Measurements from ENCODE around the gene SPATS1. TPM values are rescaled to one million over a fixed set of nuclear protein-coding genes. Genes with fewer than 3 reads are reported as not detected.
A peak's percentile ranks its signal among the peaks of the same experiment; 100 is the strongest.

The SPATS1 gene
- total RNA-seq, 1 donor from 2014 or later: not detected

DNA sequence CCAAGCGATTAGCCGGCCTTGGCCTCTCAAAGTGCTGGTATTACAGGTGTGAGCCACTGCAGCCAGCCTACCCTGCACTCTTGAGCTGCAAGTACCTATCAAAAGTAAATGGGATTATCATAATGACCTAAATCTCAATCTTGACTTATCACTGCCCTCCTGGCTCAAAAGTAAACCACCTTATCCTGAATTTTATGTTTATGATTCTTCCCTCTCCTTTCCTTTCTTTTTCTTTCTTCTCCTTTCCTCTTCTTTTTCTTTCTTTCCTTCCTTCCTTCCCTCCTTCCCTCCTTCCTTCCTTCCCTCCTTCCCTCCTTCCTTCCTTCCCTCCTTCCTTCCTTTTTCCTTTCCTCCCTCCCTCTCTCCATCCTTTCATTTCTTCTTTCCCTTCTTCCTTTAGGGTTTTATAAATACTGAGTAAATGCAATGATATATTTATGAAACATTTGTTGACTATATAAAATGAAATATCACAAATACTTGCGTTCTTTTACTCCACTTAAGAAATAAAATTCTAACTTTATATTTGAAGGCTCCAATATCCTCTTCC is 21.0 kb downstream of the SPATS1 start:
- no peak overlapping the region for H3K27ac Mint-ChIP-seq
- peaks cover 6% of the 10 kb centered on the region for H3K4me1 Mint-ChIP-seq (ENCODE audit: low read depth)
- H3K27me3 Mint-ChIP-seq (ENCODE audit: insufficient read depth): peaks cover 8% of the 10 kb centered on the region
- no peaks in the 10 kb centered on the region for H3K9me3 Mint-ChIP-seq
- no peak overlapping the region for H3K4me3 Mint-ChIP-seq
- no peaks in the 10 kb centered on the region for H3K36me3 Mint-ChIP-seq (ENCODE audit: low read depth)
- no peak for DNase-seq (ENCODE audit: low spot score)
- intact Hi-C loops (cut with micrococcal nuclease): no loop called here

DNA sequence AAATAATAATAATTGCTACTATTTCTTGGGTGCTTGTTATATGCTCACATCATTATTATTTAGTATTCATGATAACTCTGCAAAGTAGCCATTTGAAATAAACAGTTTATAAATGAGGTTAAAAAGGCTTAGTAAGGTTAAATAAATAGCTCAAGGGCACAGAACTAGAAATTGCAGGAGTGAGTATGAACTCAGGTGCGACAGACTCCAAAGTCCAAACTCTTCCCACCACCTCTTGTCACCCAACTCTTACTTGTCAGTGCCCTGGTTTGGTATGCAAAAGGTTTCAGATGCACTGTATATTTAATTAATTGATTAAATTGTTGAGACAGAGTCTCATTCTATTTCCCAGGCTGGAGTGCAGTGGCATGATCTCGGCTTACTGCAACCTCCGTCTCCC is 24.3 kb downstream of the SPATS1 start:
- Mint-ChIP-seq H3K27me3 (ENCODE audit: insufficient read depth) (peaks cover 6% of the 10 kb centered on the region), H3K4me3 (no peak overlapping the region), H3K9me3 (no peaks in the 10 kb centered on the region), H3K27ac (no peak overlapping the region), H3K36me3 (ENCODE audit: low read depth) (no peaks in the 10 kb centered on the region), H3K4me1 (ENCODE audit: low read depth) (peaks cover 6% of the 10 kb centered on the region)
- intact Hi-C loops (cut with micrococcal nuclease): no loop called here
- DNase-seq (ENCODE audit: low spot score): no peak

DNA sequence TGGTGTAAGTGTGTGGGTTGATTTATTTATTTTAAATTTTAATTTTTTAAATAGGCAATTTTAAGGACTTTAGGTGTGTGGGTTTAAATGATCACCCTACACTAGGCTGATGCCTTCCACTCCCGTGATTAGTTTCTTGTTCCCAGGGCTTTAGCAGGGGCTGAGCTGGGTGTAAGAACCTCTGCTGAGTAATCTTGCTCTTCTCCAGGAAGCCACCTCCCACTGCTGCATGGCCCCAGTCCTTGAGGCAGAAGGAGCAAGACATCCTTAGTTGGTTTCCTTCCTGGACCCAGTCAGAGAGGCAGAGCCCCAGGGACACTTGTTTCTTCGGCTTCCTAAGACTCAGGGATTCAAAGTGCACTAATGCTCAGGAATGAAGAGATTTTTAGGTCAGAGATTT is 25.2 kb downstream of the SPATS1 start:
- H3K4me3 Mint-ChIP-seq: no peak overlapping the region
- H3K4me1 Mint-ChIP-seq (ENCODE audit: low read depth): peaks cover 6% of the 10 kb centered on the region
- DNase-seq (ENCODE audit: low spot score): no peak
- intact Hi-C loops (cut with micrococcal nuclease): no loop called here
- H3K27me3 Mint-ChIP-seq (ENCODE audit: insufficient read depth): peaks cover 6% of the 10 kb centered on the region
- no peaks in the 10 kb centered on the region for H3K9me3 Mint-ChIP-seq
- H3K36me3 Mint-ChIP-seq (ENCODE audit: low read depth): no peaks in the 10 kb centered on the region
- no peak overlapping the region for H3K27ac Mint-ChIP-seq

DNA sequence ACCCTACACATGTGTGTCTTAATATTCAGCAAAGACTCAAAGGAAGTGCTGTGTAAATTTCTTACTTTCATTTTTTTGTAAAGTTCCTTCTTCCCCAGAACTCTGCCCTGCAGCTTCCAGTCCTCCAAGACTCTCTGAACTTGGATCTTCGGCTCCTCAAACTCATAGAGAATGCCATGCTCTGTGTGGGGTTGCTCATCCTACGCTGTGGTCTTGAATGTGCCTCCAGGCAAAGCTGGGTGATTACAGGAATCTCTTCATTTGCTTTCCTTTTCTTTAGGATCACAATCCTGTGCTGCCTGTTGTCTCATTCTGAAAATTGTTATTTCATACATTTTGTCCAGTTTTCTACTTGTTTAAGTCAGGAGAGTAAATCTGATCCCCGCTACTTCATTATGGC is 30.6 kb downstream of the SPATS1 start:
- H3K27ac Mint-ChIP-seq: no peak overlapping the region
- intact Hi-C loops (cut with micrococcal nuclease): no loop called here
- H3K4me1 Mint-ChIP-seq (ENCODE audit: low read depth): peaks cover under 1% of the 10 kb centered on the region
- H3K27me3 Mint-ChIP-seq (ENCODE audit: insufficient read depth): peaks cover 11% of the 10 kb centered on the region
- H3K9me3 Mint-ChIP-seq: no peaks in the 10 kb centered on the region
- H3K4me3 Mint-ChIP-seq: no peak overlapping the region
- DNase-seq (ENCODE audit: low spot score): no peak
- no peaks in the 10 kb centered on the region for H3K36me3 Mint-ChIP-seq (ENCODE audit: low read depth)

DNA sequence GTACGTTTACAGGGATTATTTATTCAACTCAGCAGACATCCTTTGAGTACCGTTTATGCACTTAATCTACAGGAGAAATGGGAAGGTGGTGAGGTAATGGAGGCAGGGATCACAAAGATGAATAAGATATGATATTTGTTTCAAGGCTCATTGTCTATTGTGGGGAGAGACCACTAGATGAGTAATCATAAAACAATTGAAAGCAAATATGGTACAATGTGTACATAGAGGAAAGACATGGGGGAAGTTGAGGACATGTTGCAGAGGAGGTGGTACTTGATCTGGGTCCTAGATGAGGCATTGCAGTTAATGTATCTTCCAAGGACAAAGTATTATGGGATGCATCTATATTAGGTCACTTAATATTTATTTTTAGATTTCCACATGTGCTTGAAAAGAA is 31.3 kb downstream of the SPATS1 start:
- Mint-ChIP-seq H3K4me3 (no peak overlapping the region), H3K27ac (no peak overlapping the region), H3K4me1 (ENCODE audit: low read depth) (no peaks in the 10 kb centered on the region), H3K9me3 (no peaks in the 10 kb centered on the region), H3K36me3 (ENCODE audit: low read depth) (no peaks in the 10 kb centered on the region), H3K27me3 (ENCODE audit: insufficient read depth) (peaks cover 11% of the 10 kb centered on the region)
- intact Hi-C loops (cut with micrococcal nuclease): no loop called here
- no peak for DNase-seq (ENCODE audit: low spot score)

DNA sequence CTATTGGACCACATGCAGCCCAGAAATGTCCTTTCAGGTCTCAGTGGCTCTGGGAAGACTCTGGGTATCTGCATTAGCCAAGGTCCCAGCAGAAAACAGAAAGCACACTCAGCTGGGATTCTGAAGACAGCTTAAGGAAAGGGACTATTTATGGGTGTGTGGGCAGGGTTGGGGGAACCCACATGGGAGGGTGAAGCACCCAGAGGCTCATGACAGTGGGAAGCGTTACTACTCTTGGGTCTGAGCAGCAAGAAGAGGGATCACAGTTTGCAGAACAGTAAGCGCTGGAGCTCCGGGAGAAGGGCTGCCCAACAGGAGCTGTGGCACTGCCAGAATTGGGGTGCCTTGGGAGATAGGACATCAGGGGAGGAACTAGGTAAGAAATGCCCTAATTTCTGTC is 32.6 kb downstream of the SPATS1 start:
- DNase-seq (ENCODE audit: low spot score): no peak
- Mint-ChIP-seq H3K36me3 (ENCODE audit: low read depth) (no peaks in the 10 kb centered on the region), H3K4me1 (ENCODE audit: low read depth) (no peaks in the 10 kb centered on the region), H3K27me3 (ENCODE audit: insufficient read depth) (peaks cover 11% of the 10 kb centered on the region), H3K27ac (no peak overlapping the region), H3K9me3 (no peaks in the 10 kb centered on the region), H3K4me3 (no peak overlapping the region)
- intact Hi-C loops (cut with micrococcal nuclease): no loop called here

DNA sequence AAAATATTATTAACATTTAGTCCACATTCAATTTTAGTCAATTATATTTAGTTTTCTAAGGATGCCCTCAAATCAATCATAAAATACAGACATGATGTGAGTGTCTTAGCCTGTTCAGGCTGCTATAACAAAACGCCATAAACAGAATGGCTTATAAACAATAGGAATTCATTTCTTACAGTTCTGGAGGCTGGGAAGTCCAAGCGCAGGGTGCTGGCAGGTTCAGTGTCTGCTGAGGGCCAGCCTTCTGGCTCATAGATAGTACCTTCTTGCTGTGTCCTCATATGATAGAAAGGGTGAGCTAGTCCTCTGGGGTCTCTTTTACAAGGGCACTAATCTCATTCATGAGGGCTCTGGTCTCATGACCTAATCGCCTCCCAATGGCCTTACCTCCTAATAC is 35.0 kb downstream of the SPATS1 start:
- H3K36me3 Mint-ChIP-seq (ENCODE audit: low read depth): no peaks in the 10 kb centered on the region
- intact Hi-C loops (cut with micrococcal nuclease): no loop called here
- no peak overlapping the region for H3K27ac Mint-ChIP-seq
- peaks cover 20% of the 10 kb centered on the region for H3K27me3 Mint-ChIP-seq (ENCODE audit: insufficient read depth)
- no peak overlapping the region for H3K4me3 Mint-ChIP-seq
- H3K9me3 Mint-ChIP-seq: no peaks in the 10 kb centered on the region
- no peak for DNase-seq (ENCODE audit: low spot score)
- H3K4me1 Mint-ChIP-seq (ENCODE audit: low read depth): no peaks in the 10 kb centered on the region

DNA sequence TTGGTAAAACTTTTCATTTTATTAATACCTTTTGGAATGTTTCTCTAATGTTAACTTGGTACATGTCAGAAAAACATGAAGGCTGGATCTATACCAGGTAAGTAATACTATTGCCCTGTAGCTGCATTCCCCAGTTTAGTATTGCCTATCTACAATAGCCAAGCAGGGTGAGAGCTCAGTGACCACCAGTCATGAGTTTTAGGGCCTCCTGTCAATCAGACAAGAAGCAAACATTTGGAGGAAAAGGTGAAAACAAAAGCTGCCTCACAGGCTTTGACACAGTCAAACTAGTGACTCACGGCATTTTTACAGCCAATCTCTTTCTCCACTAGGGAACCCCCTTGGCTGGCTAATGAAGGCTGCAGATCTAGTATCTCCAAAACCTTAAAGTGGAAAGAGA is 35.5 kb downstream of the SPATS1 start:
- Mint-ChIP-seq H3K27ac (no peak overlapping the region), H3K36me3 (ENCODE audit: low read depth) (no peaks in the 10 kb centered on the region), H3K4me3 (no peak overlapping the region), H3K27me3 (ENCODE audit: insufficient read depth) (peaks cover 21% of the 10 kb centered on the region), H3K9me3 (no peaks in the 10 kb centered on the region), H3K4me1 (ENCODE audit: low read depth) (no peaks in the 10 kb centered on the region)
- intact Hi-C loops (cut with micrococcal nuclease): no loop called here
- DNase-seq (ENCODE audit: low spot score): no peak

DNA sequence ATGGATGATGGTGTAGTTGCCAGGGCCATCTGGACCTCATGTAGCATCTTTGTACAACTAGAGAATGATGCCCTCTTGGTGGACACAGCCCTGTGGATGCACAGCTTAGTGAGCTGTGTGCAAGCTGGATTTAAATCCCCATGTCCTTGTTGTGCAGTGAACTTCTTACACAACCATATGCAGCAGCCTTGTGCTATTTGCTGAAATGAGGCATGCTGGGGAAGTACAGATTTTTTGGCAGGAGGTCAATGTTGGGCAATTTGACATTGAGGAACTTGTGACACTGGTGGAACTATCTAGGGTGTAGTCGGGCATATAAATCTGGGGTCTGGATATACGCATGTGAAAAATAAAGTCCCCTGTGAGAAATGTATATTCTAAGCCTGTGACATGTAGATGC is 39.3 kb downstream of the SPATS1 start:
- no peak overlapping the region for H3K4me3 Mint-ChIP-seq
- intact Hi-C loops (cut with micrococcal nuclease): no loop called here
- DNase-seq (ENCODE audit: low spot score): no peak
- H3K9me3 Mint-ChIP-seq: no peaks in the 10 kb centered on the region
- peaks cover 15% of the 10 kb centered on the region for H3K27me3 Mint-ChIP-seq (ENCODE audit: insufficient read depth)
- H3K36me3 Mint-ChIP-seq (ENCODE audit: low read depth): no peaks in the 10 kb centered on the region
- H3K4me1 Mint-ChIP-seq (ENCODE audit: low read depth): peaks cover 4% of the 10 kb centered on the region
- no peak overlapping the region for H3K27ac Mint-ChIP-seq

DNA sequence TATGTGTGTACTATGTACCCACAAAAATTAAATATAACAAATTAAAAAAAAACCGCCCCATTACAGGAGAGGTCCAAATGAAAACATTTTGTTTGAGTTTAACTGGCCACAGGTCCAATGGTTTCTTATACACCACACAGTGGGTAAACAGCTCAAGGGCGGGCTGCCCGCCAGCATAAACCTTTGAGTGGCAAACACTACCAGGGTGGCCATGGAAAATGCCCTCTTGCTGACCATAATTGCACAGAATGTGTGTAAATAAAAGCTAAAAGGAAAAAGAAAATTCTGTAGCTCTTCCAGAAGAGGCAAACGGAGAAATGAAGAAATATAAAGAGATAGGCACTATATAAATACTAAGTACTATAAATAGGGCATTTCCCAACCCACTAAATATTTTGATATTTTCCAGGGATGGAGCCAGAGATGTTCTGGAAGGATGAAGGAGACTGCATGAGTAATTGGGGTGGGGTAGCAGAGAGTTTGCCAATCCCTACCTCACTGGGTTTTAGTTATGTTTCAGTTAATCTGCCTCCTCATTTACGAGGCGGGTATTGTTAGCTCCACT is 44.0 kb downstream of the SPATS1 start:
- Mint-ChIP-seq H3K36me3 (ENCODE audit: low read depth) (peaks cover 22% of the 10 kb centered on the region), H3K9me3 (no peaks in the 10 kb centered on the region), H3K27me3 (ENCODE audit: insufficient read depth) (peaks cover 7% of the 10 kb centered on the region), H3K27ac (peak overlapping the region; percentile 13), H3K4me3 (peak overlapping the region; percentile 97), H3K4me1 (ENCODE audit: low read depth) (peaks cover 40% of the 10 kb centered on the region)
- no peak for DNase-seq (ENCODE audit: low spot score)
- intact Hi-C loops (cut with micrococcal nuclease): loop anchor here (5.0 kb wide), 4 partner anchors 614 to 1334 kb away; partner anchors contain the start of genes CUL7, SUPT3H and VEGFA

DNA sequence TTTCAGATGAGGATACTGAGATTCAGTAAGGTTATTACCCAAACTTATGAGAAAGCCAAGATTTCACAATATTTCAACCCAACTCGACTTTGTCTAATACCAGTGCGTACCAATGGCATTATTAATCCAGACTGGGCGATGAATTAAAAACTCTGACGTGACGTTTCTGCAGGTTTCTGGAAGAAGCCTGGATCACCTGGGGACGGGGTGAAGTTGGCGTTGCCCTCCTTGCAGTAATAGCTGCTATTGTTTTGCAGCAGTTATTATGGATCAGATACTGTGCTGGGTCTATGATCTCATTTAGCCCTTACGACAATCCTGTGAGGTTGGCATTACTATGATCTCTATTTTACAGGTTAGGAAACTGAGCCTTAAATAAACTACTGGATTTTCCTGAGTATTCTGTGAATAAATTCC is 44.5 kb downstream of the SPATS1 start:
- peak overlapping the region; percentile 97 for H3K4me3 Mint-ChIP-seq
- H3K36me3 Mint-ChIP-seq (ENCODE audit: low read depth): peaks cover 27% of the 10 kb centered on the region
- peak overlapping the region; percentile 99 for H3K27ac Mint-ChIP-seq
- peaks cover 4% of the 10 kb centered on the region for H3K27me3 Mint-ChIP-seq (ENCODE audit: insufficient read depth)
- no peak for DNase-seq (ENCODE audit: low spot score)
- H3K9me3 Mint-ChIP-seq: no peaks in the 10 kb centered on the region
- H3K4me1 Mint-ChIP-seq (ENCODE audit: low read depth): peaks cover 40% of the 10 kb centered on the region
- intact Hi-C loops (cut with micrococcal nuclease): loop anchor here (1.0 to 5.0 kb wide), 10 partner anchors 21 to 1624 kb away; partner anchors contain the start of genes AARS2, CUL7, HSP90AB1 and NFKBIE

DNA sequence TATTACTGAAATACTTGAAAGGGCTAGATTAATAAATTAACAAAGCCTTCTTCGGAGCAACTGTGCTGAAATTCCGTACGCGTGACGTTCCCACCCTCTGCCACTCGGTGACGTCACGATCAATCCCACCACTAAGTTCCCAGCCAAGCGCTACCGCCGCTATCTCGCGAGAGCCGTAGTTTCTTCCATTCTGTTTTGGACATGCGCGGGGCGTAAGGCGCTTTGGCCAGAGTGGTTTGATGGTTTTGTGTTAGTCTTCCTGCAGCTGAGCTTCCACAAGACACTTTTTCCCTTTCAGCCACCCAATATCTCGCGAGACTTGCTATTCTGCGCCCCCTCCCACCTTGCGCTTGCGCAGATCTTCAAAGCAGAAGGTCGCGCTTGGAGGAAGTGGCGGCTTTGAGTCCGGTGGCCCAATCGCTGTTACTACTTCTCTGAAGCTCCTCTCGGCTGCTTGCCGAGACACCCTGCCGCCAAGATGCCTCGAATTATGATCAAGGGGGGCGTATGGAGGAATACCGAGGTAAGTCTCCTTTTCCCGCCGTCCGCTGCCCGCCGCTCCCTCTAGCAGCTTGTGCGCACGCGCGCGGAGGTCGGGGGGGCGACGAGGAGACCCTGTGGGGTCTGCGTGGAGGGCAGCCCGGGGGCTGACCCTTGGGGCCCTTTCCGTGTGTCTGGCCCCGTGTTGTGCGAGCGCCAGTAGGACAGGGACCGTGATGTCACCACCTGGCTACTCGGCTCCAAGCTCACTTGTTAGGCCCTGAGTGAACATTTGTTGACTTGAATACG is 45.1 kb downstream of the SPATS1 start, which contains the start of gene CDC5L:
Gene CDC5L, plus strand, starts transcription at position 361 of the 789 bp plus-strand sequence. Its CDS starts 118 bp downstream, at position 479.
- Mint-ChIP-seq H3K36me3 (ENCODE audit: low read depth) (peaks cover 33% of the 10 kb centered on the region), H3K27ac (peak within 1 kb of the TSS; percentile 99), H3K4me1 (ENCODE audit: low read depth) (peaks cover 40% of the 10 kb centered on the region), H3K4me3 (peak within 1 kb of the TSS; percentile 97), H3K9me3 (no peaks in the 10 kb centered on the region), H3K27me3 (ENCODE audit: insufficient read depth) (peaks cover 3% of the 10 kb centered on the region)
- intact Hi-C loops (cut with micrococcal nuclease): loop anchor here (1.0 to 5.0 kb wide), 10 partner anchors 21 to 1624 kb away; partner anchors contain the start of genes AARS2, CUL7, HSP90AB1 and NFKBIE
- peak; percentile 93 for DNase-seq (ENCODE audit: low spot score)

DNA sequence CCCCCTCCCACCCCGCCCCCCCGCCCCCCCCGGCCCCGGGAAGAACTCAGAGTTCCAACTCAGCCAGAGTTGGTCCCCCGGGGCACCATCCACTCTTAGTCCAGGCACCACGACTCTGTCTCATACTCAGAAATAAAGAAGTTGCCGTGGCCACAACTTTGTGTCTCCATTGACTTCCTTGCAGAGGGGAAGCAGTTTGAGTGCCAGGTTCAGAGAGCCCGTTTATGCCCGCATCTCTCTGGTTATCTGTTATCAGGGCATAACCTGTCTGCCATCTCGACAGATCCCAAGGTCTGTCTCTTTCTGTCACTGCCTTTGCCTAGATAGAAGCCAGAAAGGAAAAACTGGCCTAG is 45.7 kb downstream of the SPATS1 start:
- intact Hi-C loops (cut with micrococcal nuclease): loop anchor here (5.0 kb wide), 4 partner anchors 616 to 1336 kb away; partner anchors contain the start of genes CUL7, SUPT3H and VEGFA
- H3K27ac Mint-ChIP-seq: peak overlapping the region; percentile 80
- H3K4me1 Mint-ChIP-seq (ENCODE audit: low read depth): peaks cover 40% of the 10 kb centered on the region
- peaks cover 34% of the 10 kb centered on the region for H3K36me3 Mint-ChIP-seq (ENCODE audit: low read depth)
- H3K27me3 Mint-ChIP-seq (ENCODE audit: insufficient read depth): peaks cover under 1% of the 10 kb centered on the region
- DNase-seq (ENCODE audit: low spot score): no peak
- H3K9me3 Mint-ChIP-seq: no peaks in the 10 kb centered on the region
- peak overlapping the region; percentile 97 for H3K4me3 Mint-ChIP-seq

Data from activated T-helper 1 cell treated with anti-CD3 and anti-CD28 coated beads, Interleukin-12 subunit alpha, Interleukin-12 subunit beta, Interleukin-2, Interleukin-4 antibody, amounts not matched to agents 30 ng/mL and 10 ng/mL and 1 ng/mL, durations not matched to agents 14 hours and 24 hours and 36 hours (primary cell).